ENCODE results near the gene RAB20.

GRCh38 chr13:110576736-110577476 is 15.4 kb upstream of the RAB20 start:
- no peak for TF ChIP-seq ZNF8 (CRISPR knock-in tag; IDR thresholded peaks at IDR 0.05)
- no peak for TF ChIP-seq ZFP30 (CRISPR knock-in tag; IDR thresholded peaks at IDR 0.05)
- no peak for TF ChIP-seq ZFP3 (CRISPR knock-in tag; IDR thresholded peaks at IDR 0.05)
- no peak for TF ChIP-seq TCF4 (CRISPR knock-in tag; IDR thresholded peaks at IDR 0.05; ENCODE audit: borderline replicate concordance)
- TF ChIP-seq OSR1 (CRISPR knock-in tag; IDR thresholded peaks at IDR 0.05) = no peak
- no peak for TF ChIP-seq ZNF565 (CRISPR knock-in tag; conservative IDR thresholded peaks at IDR 0.05; ENCODE audit: low read depth)
